Urinary bladder (tissue), 4 donors: Measurements from ENCODE around the gene C1QTNF8. TPM values are rescaled to one million over a fixed set of nuclear protein-coding genes. Genes with fewer than 3 reads are reported as not detected.

ENCODE experiments used
- DNase-seq: peaks from one replicate; pipeline ENCODE4 v3.0.0-alpha.2; 2015; ENCODE audit errors: extremely low spot score
- H3K27ac ChIP-seq: one replicate; pipeline ENCODE4 v1.5.1; 2013; ENCODE audit warnings: low read depth, mild to moderate bottlenecking, moderate library complexity
- H3K36me3 ChIP-seq: one replicate; pipeline ENCODE4 v1.6.1; 2013; ENCODE audit warnings: mild to moderate bottlenecking, moderate library complexity; ENCODE audit not compliant: insufficient read depth
- H3K4me1 ChIP-seq: one replicate; pipeline ENCODE4 v1.6.1; 2013; ENCODE audit warnings: mild to moderate bottlenecking, moderate library complexity; ENCODE audit not compliant: insufficient read depth
- H3K4me3 ChIP-seq: one replicate; pipeline ENCODE4 v1.5.1; 2013; ENCODE audit warnings: low read depth, low read length
- WGBS: extraction: QIAGEN DNeasy Blood & Tissue Kit; methylation state at CpG from one replicate; pipeline ENCODE4 v1.1.7; 2013; 5-methylcytosine and 5-hydroxymethylcytosine counted together
- polyA plus RNA-seq: library from polyadenylated mRNA; stranded (reverse); fragments of 200-250 nt; gene quantifications from one replicate; pipeline ENCODE4 v1.2.3, GENCODE V29; 2013
- total RNA-seq: library from RNA; depleted of rRNA; stranded (reverse); fragments of >200 nt; gene quantifications from one replicate; pipeline ENCODE4 v1.2.3, GENCODE V29; 2014
- donor health status: healthy with polysubstance abuse.
- donor health status: healthy.

C1QTNF8 gene
- total and polyA plus RNA-seq, 2 donors, result not detected

DNA sequence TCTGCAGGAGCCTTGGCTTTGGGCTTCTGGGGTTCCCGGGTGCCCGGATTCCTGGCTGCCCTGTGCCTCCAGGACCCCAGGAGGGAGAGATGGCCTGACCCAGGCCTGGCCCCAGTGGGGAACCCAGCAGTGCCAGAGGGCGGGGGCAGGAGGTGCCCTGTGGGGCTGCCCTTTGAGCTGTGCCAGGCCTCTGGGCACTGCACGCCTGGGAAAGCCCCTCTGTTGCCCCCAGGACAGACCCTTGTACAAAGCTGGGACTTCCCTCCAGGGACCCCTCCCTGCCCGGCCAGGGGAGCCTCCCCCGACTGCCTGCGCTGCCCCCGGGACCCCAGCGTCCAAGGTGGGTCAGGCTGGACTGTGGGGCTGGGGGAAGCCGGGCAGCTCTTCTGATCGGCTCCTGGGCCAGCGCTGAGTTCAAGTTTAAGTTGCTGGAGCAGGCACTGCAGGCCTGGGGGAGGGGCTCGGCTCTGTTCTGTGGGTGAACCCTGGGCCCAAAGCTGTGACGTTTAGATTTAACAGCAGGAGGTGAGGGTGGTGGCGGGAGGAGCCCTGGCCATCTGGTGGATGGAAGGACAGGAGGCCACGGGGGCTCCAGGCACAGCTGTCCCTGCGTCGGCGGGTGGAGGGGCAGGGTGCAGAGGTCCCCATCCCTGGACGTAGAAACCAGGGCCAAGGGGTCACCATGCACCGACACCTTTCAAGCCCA lies 27.6 kb upstream of the C1QTNF8 start:
- DNase-seq, result no peak
- Histone ChIP-seq H3K4me1 (no peaks in the 10 kb centered on the region), H3K4me3 (no peak overlapping the region), H3K36me3 (no peaks in the 10 kb centered on the region), H3K27ac (no peak overlapping the region)
- WGBS, result 73% methylated on average over 21 of the region's 21 CpGs

- Histone ChIP-seq H3K36me3 (no peaks in the 10 kb centered on the region), H3K27ac (no peak overlapping the region), H3K4me3 (no peak overlapping the region), H3K4me1 (no peaks in the 10 kb centered on the region)
- WGBS, result 92% methylated on average over 14 of the region's 14 CpGs
- no peak for DNase-seq
Observed at GRCh38 chr16:1122398-1122765, 26.3 kb upstream of the C1QTNF8 start.

GRCh38 chr16:1121601-1122397 lies 25.8 kb upstream of the C1QTNF8 start:
- no peak for DNase-seq
- Histone ChIP-seq H3K4me1 (no peaks in the 10 kb centered on the region), H3K36me3 (no peaks in the 10 kb centered on the region), H3K4me3 (no peak overlapping the region), H3K27ac (no peak overlapping the region)
- WGBS, result 80% methylated on average over 30 of the region's 30 CpGs

GRCh38 chr16:1121009-1121408 lies 25.0 kb upstream of the C1QTNF8 start:
- 72% methylated on average over 23 of the region's 23 CpGs for WGBS
- no peak for DNase-seq
- no peaks in the 10 kb centered on the region for H3K36me3 ChIP-seq
- H3K4me1 ChIP-seq, result no peaks in the 10 kb centered on the region
- H3K4me3 ChIP-seq, result no peak overlapping the region
- H3K27ac ChIP-seq, result no peak overlapping the region

DNA sequence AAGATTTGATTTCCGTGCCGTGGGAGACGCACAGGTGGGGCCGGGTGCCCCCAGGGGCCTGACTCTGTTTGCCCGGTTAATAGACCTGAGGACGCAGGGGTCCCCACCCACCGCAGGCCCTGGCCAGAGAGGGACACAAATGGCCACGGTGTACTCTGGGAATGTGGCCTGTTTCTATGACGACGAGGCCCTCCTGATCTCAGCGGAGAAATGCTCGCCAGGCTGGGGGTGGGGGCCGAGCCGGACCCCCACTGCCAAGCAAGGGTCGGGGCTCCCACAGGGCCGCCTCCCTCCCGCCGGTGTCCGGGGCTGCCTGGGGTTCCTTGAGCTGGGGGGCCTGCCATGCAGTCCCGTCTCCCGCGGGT lies 24.5 kb upstream of the C1QTNF8 start:
- Histone ChIP-seq H3K27ac (no peak overlapping the region), H3K4me3 (no peak overlapping the region), H3K4me1 (no peaks in the 10 kb centered on the region), H3K36me3 (no peaks in the 10 kb centered on the region)
- 72% methylated on average over 22 of the region's 22 CpGs for WGBS
- no peak for DNase-seq

- no peak overlapping the region for H3K4me3 ChIP-seq
- no peak for DNase-seq
- WGBS, result 78% methylated on average over 35 of the region's 35 CpGs
- H3K36me3 ChIP-seq, result no peaks in the 10 kb centered on the region
- no peak overlapping the region for H3K27ac ChIP-seq
- H3K4me1 ChIP-seq, result no peaks in the 10 kb centered on the region
Observed at GRCh38 chr16:1119766-1120576, 23.9 kb upstream of the C1QTNF8 start.

DNA sequence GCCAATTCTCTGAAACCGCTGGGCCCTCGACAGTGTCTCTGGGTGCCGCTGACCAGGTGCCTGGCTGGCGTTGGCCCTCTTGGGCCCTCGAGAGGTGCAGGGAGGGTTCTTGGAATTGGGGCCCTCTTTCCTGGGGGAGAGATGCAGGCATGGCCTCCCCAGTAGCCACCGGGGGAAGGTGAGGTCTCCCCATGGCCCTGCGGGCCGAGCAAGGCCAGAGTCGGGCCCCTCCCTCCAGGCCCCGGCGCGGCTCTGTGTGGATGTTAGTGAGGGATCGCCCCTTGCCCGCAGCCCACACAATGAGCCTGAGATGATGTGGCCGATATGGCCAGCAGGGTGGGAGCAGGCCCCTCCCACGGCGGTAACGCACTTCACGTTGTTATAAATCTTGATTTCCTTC lies 23.1 kb upstream of the C1QTNF8 start:
- DNase-seq, result no peak
- Histone ChIP-seq H3K27ac (no peak overlapping the region), H3K36me3 (no peaks in the 10 kb centered on the region), H3K4me1 (no peaks in the 10 kb centered on the region), H3K4me3 (no peak overlapping the region)
- WGBS, result 81% methylated on average over 19 of the region's 19 CpGs

- no peaks in the 10 kb centered on the region for H3K4me1 ChIP-seq
- no peak for DNase-seq
- H3K4me3 ChIP-seq, result no peak overlapping the region
- H3K27ac ChIP-seq, result no peak overlapping the region
- H3K36me3 ChIP-seq, result no peaks in the 10 kb centered on the region
- WGBS, result 85% methylated on average over 19 of the region's 19 CpGs
Observed at GRCh38 chr16:1117926-1118325, 21.9 kb upstream of the C1QTNF8 start.

DNA sequence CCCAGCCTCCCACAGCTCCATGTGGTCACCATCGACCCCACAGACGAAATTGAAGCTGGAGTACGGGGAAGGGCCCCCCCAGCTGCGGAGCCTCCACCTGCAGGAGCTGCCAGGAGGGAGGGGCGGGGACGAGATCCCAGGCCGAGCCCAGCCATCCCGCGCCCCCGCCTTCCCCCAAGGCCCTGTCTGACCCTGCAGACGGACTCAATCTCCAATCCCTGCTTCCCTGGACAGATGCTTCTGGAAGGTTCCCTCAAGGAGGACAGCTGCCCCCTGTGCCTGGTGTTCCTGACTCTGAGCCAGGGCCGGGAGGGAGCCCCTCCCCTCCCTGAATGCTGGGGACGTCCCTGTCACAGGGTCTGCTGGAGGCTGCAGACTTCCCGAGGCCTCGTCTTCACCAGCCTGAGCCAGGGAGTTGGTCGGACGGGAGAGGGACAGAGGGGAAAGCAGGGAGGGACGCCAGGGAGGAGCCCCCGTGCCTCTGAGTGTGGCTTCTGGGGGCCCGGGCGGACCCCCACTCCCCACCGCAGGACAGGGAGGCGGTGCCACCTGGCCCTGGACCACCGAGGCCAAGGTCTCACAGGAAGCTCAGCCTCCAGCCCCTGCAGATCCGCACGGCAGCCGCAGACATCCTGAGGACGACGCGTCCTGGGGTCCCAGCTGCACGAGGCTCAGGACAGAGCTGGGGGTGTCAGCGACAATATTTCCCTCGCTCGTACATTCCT lies 21.3 kb upstream of the C1QTNF8 start:
- Histone ChIP-seq H3K4me1 (no peaks in the 10 kb centered on the region), H3K27ac (no peak overlapping the region), H3K36me3 (no peaks in the 10 kb centered on the region), H3K4me3 (no peak overlapping the region)
- 60% methylated on average over 34 of the region's 34 CpGs for WGBS
- DNase-seq, result no peak

DNA sequence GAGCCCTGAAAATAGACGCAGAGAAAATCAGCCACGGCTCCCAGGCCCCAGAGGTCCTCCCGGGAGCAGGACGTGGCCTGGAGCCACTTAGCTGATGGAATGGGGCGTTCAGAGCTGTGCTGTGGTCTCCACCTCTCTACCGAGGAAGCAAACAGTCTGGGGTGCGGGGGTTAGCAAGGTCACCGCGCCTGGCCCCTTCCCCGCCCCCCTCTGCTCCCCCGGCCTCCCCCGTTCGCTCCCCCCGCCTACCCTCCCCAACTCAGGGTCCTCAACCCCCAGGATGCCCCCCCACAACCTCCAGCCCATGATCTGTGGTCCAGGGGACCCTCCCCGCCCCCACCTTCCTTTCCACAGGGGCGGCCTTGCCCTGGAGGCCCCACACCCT lies 20.6 kb upstream of the C1QTNF8 start:
- Histone ChIP-seq H3K4me3 (no peak overlapping the region), H3K36me3 (no peaks in the 10 kb centered on the region), H3K27ac (no peak overlapping the region), H3K4me1 (no peaks in the 10 kb centered on the region)
- WGBS, result 62% methylated on average over 16 of the region's 16 CpGs
- no peak for DNase-seq

DNA sequence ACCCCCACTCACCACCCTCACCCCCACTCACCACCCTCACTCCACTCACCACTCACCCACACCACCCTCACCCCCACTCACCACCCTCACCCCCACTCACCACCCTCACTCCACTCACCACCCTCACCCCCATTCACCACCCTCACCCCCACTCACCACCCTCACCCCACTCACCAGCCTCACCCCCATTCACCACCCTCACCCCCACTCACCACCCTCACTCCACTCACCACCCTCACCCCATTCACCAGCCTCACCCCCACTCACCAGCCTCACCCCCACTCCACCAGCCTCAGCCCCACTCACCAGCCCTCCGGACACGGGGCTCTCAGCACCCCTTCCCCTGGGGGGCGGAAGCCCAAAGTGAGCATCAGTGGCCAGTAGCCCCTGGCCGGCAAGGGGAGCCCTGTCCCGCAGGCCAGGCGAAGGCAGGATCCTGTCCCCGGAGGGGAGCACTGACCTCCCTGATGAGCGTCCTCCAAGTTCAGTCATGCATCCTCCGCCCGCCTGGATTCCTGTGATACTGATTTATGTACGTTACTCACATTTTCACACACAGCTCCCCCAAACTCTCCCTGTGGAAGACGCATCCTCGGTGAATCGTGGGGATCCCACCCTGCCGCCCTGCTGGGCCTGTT lies 18.0 kb upstream of the C1QTNF8 start:
- WGBS, result 82% methylated on average over 15 of the region's 15 CpGs
- Histone ChIP-seq H3K27ac (no peak overlapping the region), H3K36me3 (no peaks in the 10 kb centered on the region), H3K4me3 (no peak overlapping the region), H3K4me1 (no peaks in the 10 kb centered on the region)
- DNase-seq, result no peak

DNA sequence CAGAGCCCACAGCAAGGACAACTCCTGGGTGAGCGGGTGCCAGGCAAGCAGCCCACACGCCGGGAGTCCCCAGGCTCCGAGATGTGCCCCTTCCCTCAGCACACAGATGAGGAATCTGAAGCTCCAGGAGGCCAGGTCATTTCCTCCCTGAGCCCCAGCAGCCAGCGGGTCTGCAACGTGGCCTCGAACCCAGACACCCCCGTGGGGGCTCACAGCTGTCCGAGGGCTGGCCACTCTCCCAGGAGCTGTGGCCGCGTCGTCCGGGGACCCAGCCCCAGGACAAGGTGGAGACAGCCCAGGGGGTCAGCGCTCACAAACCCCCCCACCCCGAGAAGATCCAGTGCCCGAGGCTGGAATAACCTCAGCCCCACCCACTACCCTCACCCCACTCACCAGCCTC lies 17.4 kb upstream of the C1QTNF8 start:
- 68% methylated on average over 16 of the region's 16 CpGs for whole genome bisulfite sequencing

More for the DNA sequence above, 17.4 kb upstream of the C1QTNF8 start:
- H3K4me1 ChIP-seq, result no peaks in the 10 kb centered on the region
- no peak for DNase-seq
- H3K36me3 ChIP-seq, result no peaks in the 10 kb centered on the region
- no peak overlapping the region for H3K4me3 ChIP-seq
- no peak overlapping the region for H3K27ac ChIP-seq
